CD4-positive, alpha-beta memory T cell (primary cell): Measurements from ENCODE around the gene XCR1. TPM values are rescaled to one million over a fixed set of nuclear protein-coding genes. Genes with fewer than 3 reads are reported as not detected.
"Not testable (repeated sequence)": the region's sequence is repeated elsewhere in the genome, so short reads cannot be mapped to it uniquely, and the experiment has no call there.

Source experiments
- CTCF ChIA-PET: fragments of 350-600 bp; sonication (Branson Sonifier 250); formaldehyde crosslinking; loops from one replicate; lab custom pipeline; 2021; ENCODE audit warnings: inconsistent platforms; ENCODE audit not compliant: partially characterized antibody; lab: Charles Lee
- POLR2A ChIA-PET: fragments of 350-600 bp; sonication (Branson Sonifier 250); formaldehyde crosslinking; loops from one replicate; lab custom pipeline; 2021; ENCODE audit not compliant: partially characterized antibody; lab: Charles Lee
- DNase-seq, 5 donors: peaks; one replicate each; pipeline versions ENCODE4 v3.0.0 to v3.0.0-alpha.2; 2020 to 2022; ENCODE audit warnings: mixed read lengths in 1 of 5
- H3K27ac ChIP-seq: one replicate; pipeline ENCODE4 v1.7.0; 2013; ENCODE audit warnings: low read depth, low read length
- H3K27me3 ChIP-seq: 2 replicates; pipeline ENCODE4 v1.7.0; 2013; ENCODE audit warnings: mild to moderate bottlenecking, low read length, moderate library complexity; ENCODE audit not compliant: insufficient read depth
- H3K36me3 ChIP-seq: 2 replicates; pipeline ENCODE4 v1.7.0; 2013; ENCODE audit warnings: mild to moderate bottlenecking, low read length, moderate library complexity; ENCODE audit not compliant: insufficient read depth
- H3K4me1 ChIP-seq: 2 replicates; pipeline ENCODE4 v1.7.0; 2013; ENCODE audit warnings: mild to moderate bottlenecking, low read length, moderate library complexity; ENCODE audit not compliant: insufficient read depth
- H3K4me3 ChIP-seq, 2 donors: one replicate each; pipeline ENCODE4 v1.7.0; 2013; ENCODE audit warnings: low read length in 2 of 2, mild to moderate bottlenecking in 1 of 2
- H3K9me3 ChIP-seq, 2 donors: one replicate each; pipeline ENCODE4 v1.7.0; 2013; ENCODE audit warnings: low read length in 2 of 2, control low read depth in 1 of 2; ENCODE audit not compliant: control insufficient read depth in 1 of 2
- H3K27ac Mint-ChIP-seq, 7 donors: one replicate each; pipeline ENCODE4 v1.8.0; 2020 to 2021; ENCODE audit warnings: mixed read lengths in 7 of 7, mild to moderate bottlenecking in 6 of 7, inconsistent platforms in 3 of 7, moderate library complexity in 3 of 7
- H3K27me3 Mint-ChIP-seq, 2 donors: one replicate each; pipeline ENCODE4 v1.8.0; 2020 to 2021; ENCODE audit warnings: mixed read lengths in 2 of 2
- H3K36me3 Mint-ChIP-seq, 2 donors: one replicate each; pipeline ENCODE4 v1.8.0; 2020 to 2021; ENCODE audit warnings: mixed read lengths in 2 of 2, inconsistent platforms in 1 of 2, mild to moderate bottlenecking in 1 of 2
- H3K4me1 Mint-ChIP-seq, 4 donors: one replicate each; pipeline ENCODE4 v1.8.0; 2020 to 2021; ENCODE audit warnings: mixed read lengths in 4 of 4, mild to moderate bottlenecking in 1 of 4
- H3K4me3 Mint-ChIP-seq, 8 donors: one replicate each; pipeline ENCODE4 v1.8.0; 2020 to 2021; ENCODE audit warnings: mixed read lengths in 8 of 8, mild to moderate bottlenecking in 7 of 8, moderate library complexity in 6 of 8, inconsistent platforms in 3 of 8
- H3K9me3 Mint-ChIP-seq, 8 donors: one replicate each; pipeline ENCODE4 v1.8.0; 2020 to 2021; ENCODE audit warnings: mixed read lengths in 8 of 8, mild to moderate bottlenecking in 5 of 8, inconsistent platforms in 3 of 8, moderate library complexity in 1 of 8
- intact Hi-C: fragments of 100-400 bp; cut with micrococcal nuclease; formaldehyde crosslinking; loops from one replicate; pipeline ENCODE4 v1.15.1; 2023
- polyA plus RNA-seq, 2 donors: library from polyadenylated mRNA; unstranded; fragments of 300-500 nt; fragmentation: Illumina TruSeq; gene quantifications; one replicate each; pipeline ENCODE4 v1.2.3, GENCODE V29; 2021
- total RNA-seq, 2 experiments: library from RNA; stranded (reverse); gene quantifications; one replicate each; pipeline ENCODE4 v1.2.3, GENCODE V29; 2021

The XCR1 gene
- total and polyA plus RNA-seq, 4 experiments from 2014 or later: not detected

GRCh38 chr3:46052531-46052930 lies 25.2 kb upstream of the XCR1 start:
- intact Hi-C loops: no loop called here
- Mint-ChIP-seq H3K27me3 (peaks cover 0 to 3% of the 10 kb centered on the region in 2 donors), H3K4me1 (peaks cover 9 to 29% (median 12%) of the 10 kb centered on the region in 4 donors), H3K9me3 (no peaks in the 10 kb centered on the region), H3K27ac (no peak overlapping the region), H3K36me3 (no peaks in the 10 kb centered on the region), H3K4me3 (no peak overlapping the region)
- H3K4me1 ChIP-seq: peaks cover 2% of the 10 kb centered on the region
- DNase-seq: no peak
- no peak overlapping the region for H3K4me3 ChIP-seq
- ChIA-PET POLR2A (no interaction called here), CTCF (interaction anchor here (1.5 kb wide), 1 partner anchor 12 kb away, joined by 5 read pairs; no protein-coding TSS in a partner anchor)
- H3K27me3 ChIP-seq: no peaks in the 10 kb centered on the region
- no peaks in the 10 kb centered on the region for H3K9me3 ChIP-seq
- H3K27ac ChIP-seq: no peak overlapping the region
- no peaks in the 10 kb centered on the region for H3K36me3 ChIP-seq

GRCh38 chr3:46049093-46049492 lies 21.8 kb upstream of the XCR1 start:
- H3K27ac Mint-ChIP-seq: peak overlapping the region in 1 of 7 donors; percentile 47
- Histone ChIP-seq H3K9me3 (no peaks in the 10 kb centered on the region), H3K4me1 (peaks cover 23% of the 10 kb centered on the region), H3K27ac (no peak overlapping the region), H3K4me3 (no peak overlapping the region), H3K36me3 (no peaks in the 10 kb centered on the region), H3K27me3 (no peaks in the 10 kb centered on the region)
- no peak for DNase-seq
- peaks cover 0 to 18% (median 4%) of the 10 kb centered on the region in 8 donors for H3K9me3 Mint-ChIP-seq
- H3K27me3 Mint-ChIP-seq: no peaks in the 10 kb centered on the region
- H3K36me3 Mint-ChIP-seq: no peaks in the 10 kb centered on the region
- ChIA-PET CTCF (interaction anchor here (0.6 to 1.4 kb wide), 2 partner anchors 78 to 110 kb away, joined by 3 to 5 read pairs; no protein-coding TSS in a partner anchor), POLR2A (interaction anchor here (1.5 to 3.5 kb wide), 2 partner anchors 15 to 19 kb away, joined by 4 to 19 read pairs; no protein-coding TSS in a partner anchor)
- intact Hi-C loops: loop anchor here (5.0 kb wide), 1 partner anchor 52 kb away; the partner anchor contains the start of gene FYCO1
- H3K4me1 Mint-ChIP-seq: peaks cover 23 to 48% (median 30%) of the 10 kb centered on the region in 4 donors
- H3K4me3 Mint-ChIP-seq: no peak overlapping the region

- Mint-ChIP-seq H3K4me1 (peaks cover 23 to 42% (median 30%) of the 10 kb centered on the region in 4 donors), H3K27ac (peak overlapping the region; percentile 75 to 93 (median 88)), H3K9me3 (peaks cover 0 to 19% (median 4%) of the 10 kb centered on the region in 8 donors), H3K4me3 (peak overlapping the region in 7 of 8 donors; percentile 30 to 82 (median 66))
- not testable (repeated sequence) for H3K27ac ChIP-seq, H3K9me3 ChIP-seq, H3K36me3 ChIP-seq, H3K4me3 ChIP-seq, H3K36me3 Mint-ChIP-seq, H3K27me3 Mint-ChIP-seq, H3K27me3 ChIP-seq
- H3K4me1 ChIP-seq: peaks cover 23% of the 10 kb centered on the region
- CTCF ChIA-PET: interaction anchor here (1.0 to 1.9 kb wide), 6 partner anchors 13 to 107 kb away, joined by 3 to 7 read pairs (median 4); no protein-coding TSS in a partner anchor
- peak; percentile 30 to 59 (median 55) for DNase-seq
- intact Hi-C loops: loop anchor here (1.0 to 5.0 kb wide), 2 partner anchors 49 to 108 kb away; partner anchors contain the start of gene FYCO1
- POLR2A ChIA-PET: interaction anchor here (1.0 to 3.5 kb wide), 6 partner anchors 18 to 103 kb away, joined by 4 to 19 read pairs (median 6); partner anchors contain the start of genes CXCR6 and FYCO1
Observed at GRCh38 chr3:46046231-46046630, 18.9 kb upstream of the XCR1 start.

GRCh38 chr3:46038916-46039315 lies 11.6 kb upstream of the XCR1 start:
- Histone ChIP-seq H3K27ac (no peak overlapping the region), H3K9me3 (no peaks in the 10 kb centered on the region), H3K4me3 (no peak overlapping the region), H3K4me1 (no peaks in the 10 kb centered on the region), H3K36me3 (no peaks in the 10 kb centered on the region), H3K27me3 (no peaks in the 10 kb centered on the region)
- H3K27me3 Mint-ChIP-seq: no peaks in the 10 kb centered on the region
- intact Hi-C loops: no loop called here
- H3K9me3 Mint-ChIP-seq: peaks cover 0 to 4% (median 0%) of the 10 kb centered on the region in 8 donors
- CTCF ChIA-PET: no interaction called here
- H3K4me1 Mint-ChIP-seq: peaks cover 0 to 2% (median 0%) of the 10 kb centered on the region in 4 donors
- POLR2A ChIA-PET: no interaction called here
- no peak overlapping the region for H3K4me3 Mint-ChIP-seq
- no peaks in the 10 kb centered on the region for H3K36me3 Mint-ChIP-seq
- DNase-seq: no peak
- no peak overlapping the region for H3K27ac Mint-ChIP-seq

- CTCF ChIA-PET: not testable (repeated sequence)
Observed at GRCh38 chr3:46038071-46038470, 10.8 kb upstream of the XCR1 start.

GRCh38 chr3:46036191-46036590 lies 8.9 kb upstream of the XCR1 start:
- Mint-ChIP-seq H3K9me3 (peaks cover 0 to 5% (median 0%) of the 10 kb centered on the region in 8 donors), H3K36me3 (no peaks in the 10 kb centered on the region), H3K27ac (no peak overlapping the region), H3K27me3 (no peaks in the 10 kb centered on the region), H3K4me1 (peaks cover 0 to 2% (median 0%) of the 10 kb centered on the region in 4 donors), H3K4me3 (no peak overlapping the region)
- no peaks in the 10 kb centered on the region for H3K9me3 ChIP-seq
- H3K27ac ChIP-seq: no peak overlapping the region
- H3K4me3 ChIP-seq: no peak overlapping the region
- ChIA-PET CTCF (no interaction called here), POLR2A (no interaction called here)
- intact Hi-C loops: no loop called here
- no peaks in the 10 kb centered on the region for H3K36me3 ChIP-seq
- H3K4me1 ChIP-seq: no peaks in the 10 kb centered on the region
- H3K27me3 ChIP-seq: no peaks in the 10 kb centered on the region
- no peak for DNase-seq

More at GRCh38 chr3:46038071-46038470, 10.8 kb upstream of the XCR1 start:
- H3K4me1 ChIP-seq, H3K4me3 Mint-ChIP-seq, H3K9me3 Mint-ChIP-seq, H3K27ac Mint-ChIP-seq, H3K36me3 Mint-ChIP-seq, POLR2A ChIA-PET, H3K36me3 ChIP-seq, H3K9me3 ChIP-seq, H3K27me3 ChIP-seq, intact Hi-C loops, H3K27me3 Mint-ChIP-seq, H3K4me1 Mint-ChIP-seq, H3K27ac ChIP-seq, DNase-seq, H3K4me3 ChIP-seq: not testable (repeated sequence)

- Histone ChIP-seq H3K4me3 (no peak overlapping the region), H3K27me3 (no peaks in the 10 kb centered on the region), H3K9me3 (no peaks in the 10 kb centered on the region), H3K4me1 (no peaks in the 10 kb centered on the region), H3K36me3 (no peaks in the 10 kb centered on the region), H3K27ac (no peak overlapping the region)
- POLR2A ChIA-PET: no interaction called here
- Mint-ChIP-seq H3K36me3 (peaks cover 2 to 3% of the 10 kb centered on the region in 2 donors), H3K27me3 (no peaks in the 10 kb centered on the region), H3K4me1 (peaks cover 0 to 3% (median 0%) of the 10 kb centered on the region in 4 donors), H3K9me3 (peaks cover 0 to 20% (median 10%) of the 10 kb centered on the region in 8 donors), H3K4me3 (no peak overlapping the region), H3K27ac (no peak overlapping the region)
- CTCF ChIA-PET: interaction anchor here (0.8 to 2.2 kb wide), 2 partner anchors 48 to 93 kb away, joined by 3 to 8 read pairs; no protein-coding TSS in a partner anchor
- no peak for DNase-seq
- intact Hi-C loops: no loop called here
Observed at GRCh38 chr3:46031747-46032146, 4.5 kb upstream of the XCR1 start.
